Ramos (cell line): ENCODE data around the gene BBC3.

ENCODE experiments used
- in situ Hi-C: fragments of 300-500 bp; cut with MboI; formaldehyde crosslinking; loops from one replicate; pipeline ENCODE4 v1.14.3; 2022; ENCODE audit warnings: low sequenced_read_pairs; ENCODE audit not compliant: unreplicated experiment

Gene BBC3

DNA sequence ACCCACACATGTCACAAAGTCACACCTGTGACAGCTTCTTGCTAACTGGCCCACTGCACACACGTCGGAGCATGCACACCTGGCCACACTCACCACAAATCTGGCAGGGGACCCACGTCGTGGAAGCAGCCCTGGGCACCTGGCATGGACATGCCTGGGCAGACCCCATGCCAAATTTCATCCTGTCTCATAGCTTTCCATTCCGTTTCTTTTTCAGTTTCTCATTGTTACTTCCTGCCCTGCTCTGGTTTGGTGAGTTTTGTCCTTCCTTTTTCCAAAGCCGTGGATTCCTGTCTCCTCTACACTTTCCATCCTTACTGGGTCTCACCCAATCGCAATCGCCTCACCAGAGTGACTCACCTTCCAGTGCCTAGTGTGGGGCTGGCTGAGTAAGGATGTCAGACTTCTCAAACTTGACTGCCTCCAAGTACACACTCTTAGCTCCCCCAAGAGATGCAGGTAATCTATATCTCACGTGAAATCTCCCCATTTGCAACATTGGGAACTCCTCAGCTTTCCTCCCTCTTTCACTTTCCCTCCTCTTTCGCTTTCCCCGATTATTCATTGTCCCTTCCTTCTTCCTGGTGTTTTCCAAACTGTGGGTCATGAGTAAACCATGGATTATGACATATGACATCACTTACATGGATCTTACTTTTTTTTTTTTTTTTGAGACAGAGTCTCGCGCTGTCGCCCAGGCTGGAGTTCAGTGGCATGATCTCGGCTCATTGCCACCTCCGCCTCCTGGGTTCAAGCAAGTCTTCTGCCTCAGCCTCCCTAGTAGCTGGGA, 1.6 kb upstream of the BBC3 start:
- in situ Hi-C loops, result no loop called here

DNA sequence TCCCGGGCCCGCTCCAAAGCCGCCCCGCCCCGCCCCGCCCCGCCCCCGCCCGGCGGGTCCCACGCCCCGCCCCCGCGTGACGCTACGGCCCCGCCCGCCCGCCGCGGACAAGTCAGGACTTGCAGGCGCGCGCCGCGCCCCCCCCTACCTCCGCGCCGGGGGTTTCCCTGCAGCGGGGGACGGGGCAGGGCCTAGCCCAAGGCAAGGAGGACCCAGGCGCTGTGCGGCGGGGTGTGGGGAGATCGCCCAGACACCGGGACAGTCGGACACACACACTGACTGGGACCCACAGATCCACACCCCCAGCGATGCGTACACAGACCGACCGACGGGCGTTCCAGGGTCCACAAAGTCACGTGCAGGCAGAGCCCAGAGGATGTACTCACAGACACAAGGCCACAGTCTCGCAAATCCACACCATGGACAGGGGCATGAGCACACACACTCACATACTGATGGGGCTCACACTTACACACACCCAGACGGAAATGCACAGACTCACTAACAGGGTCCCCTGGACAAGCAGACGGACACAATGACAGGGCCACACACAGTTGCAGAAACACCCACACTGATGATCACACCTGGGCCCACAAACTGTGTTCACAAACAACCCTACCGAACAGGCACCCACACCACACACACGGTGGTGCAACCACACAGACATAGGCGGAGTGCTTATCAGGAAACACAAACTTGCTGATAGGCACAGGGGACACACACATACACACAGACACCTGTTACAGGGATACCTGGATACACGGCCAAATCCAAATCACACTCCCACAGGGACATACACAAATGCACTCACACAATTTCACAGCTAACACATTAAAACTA, 436 bp upstream of the BBC3 start:
- in situ Hi-C loops, result no loop called here

- in situ Hi-C loops, result no loop called here
Observed at GRCh38 chr19:47230054-47230920, 712 bp downstream of the BBC3 start.

DNA sequence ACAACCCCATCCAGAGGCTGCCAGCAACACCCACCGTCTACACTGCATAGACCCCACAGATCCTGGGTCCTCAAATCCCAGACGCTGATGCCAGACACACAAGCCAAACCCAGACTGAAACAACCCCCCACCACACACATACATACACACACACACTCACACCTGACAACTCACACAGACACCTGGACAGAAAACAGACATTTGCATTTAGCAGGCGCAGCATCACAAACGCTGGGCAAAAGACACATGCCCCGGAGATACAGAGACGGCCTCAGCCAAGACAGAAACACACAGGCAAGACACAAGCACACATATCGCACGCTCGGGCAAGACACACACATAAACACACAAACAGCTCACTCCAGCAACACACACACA, 1.3 kb downstream of the BBC3 start:
- in situ Hi-C loops, result no loop called here

- in situ Hi-C loops, result no loop called here
Observed at GRCh38 chr19:47228937-47229675, 1.9 kb downstream of the BBC3 start.

DNA sequence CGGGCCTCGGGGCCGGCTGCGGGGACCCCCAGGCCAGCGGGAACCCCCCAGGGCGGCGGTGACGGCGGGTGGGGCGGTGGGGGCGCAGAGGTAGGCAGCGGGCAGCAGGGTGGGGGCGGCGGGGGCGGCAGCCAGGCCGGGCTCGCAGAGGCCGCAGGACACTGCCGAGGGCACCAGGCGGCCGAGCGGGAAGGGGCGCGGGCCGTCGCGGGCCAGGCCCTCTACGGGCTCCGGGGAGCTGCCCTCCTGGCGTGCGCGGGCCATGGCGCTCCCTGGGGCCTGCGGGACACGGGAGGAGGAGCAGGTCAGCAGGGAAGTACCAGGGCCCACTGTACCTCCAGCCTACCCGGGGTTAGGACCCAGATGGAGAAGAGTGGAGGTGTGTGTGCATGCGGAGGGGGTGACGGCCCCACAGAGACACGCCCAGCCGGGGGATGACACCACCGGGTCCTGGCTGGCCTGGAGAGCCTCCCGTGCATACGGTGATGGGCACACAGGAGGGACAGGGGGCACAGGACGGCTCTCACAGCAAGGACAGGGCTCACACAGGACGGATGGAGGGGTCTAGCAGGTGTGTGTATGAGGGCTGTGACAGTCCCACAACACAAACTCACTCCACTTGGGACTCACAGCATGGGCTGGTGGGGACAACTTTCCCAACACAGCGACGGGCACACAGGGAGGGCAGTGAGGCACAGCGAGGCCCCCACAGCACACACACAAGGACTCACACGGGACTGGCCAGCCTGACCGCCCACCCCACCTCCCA, 2.6 kb downstream of the BBC3 start:
- in situ Hi-C loops, result no loop called here

DNA sequence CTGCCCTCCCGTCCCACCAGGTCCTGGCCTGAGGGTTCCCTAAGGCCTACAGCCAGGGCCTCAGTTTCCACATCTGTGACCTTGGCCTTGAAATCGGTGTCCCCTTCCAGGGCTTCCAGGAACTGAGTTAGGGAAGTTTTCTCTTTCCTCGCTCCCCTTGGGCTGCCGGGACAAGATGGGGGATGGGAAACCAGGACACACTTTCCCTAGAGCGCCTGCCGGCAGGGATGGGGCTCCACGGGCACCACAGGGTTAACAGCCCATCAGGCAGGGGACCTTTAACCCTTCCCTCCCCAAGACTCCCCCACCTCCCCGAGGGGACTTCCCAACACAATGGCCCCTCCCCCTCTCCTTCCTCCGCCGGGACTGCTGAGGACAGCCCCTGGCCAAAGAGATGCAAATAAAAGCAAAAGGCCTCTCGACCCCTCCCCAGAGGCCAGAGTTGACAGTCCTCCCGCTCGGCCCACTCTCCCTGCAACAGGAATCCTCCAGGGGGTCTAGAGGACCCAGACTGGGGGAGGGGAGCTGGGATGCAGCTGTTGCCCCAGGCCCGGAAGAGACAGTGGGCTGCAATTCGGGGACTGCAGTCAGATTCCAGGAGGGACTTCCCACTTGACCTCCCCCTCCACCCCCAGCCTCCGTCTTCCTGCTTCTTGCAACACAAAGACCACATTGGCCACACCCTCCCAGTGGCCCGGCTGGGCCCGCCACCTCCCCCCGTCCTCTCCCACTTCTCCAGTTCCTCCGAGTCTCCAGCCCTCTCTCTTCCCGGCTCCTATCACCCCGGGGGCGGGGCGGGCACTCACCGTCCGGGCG, 3.4 kb downstream of the BBC3 start:
- in situ Hi-C loops, result no loop called here

- in situ Hi-C loops, result no loop called here
Observed at GRCh38 chr19:47226426-47227351, 4.3 kb downstream of the BBC3 start.

DNA sequence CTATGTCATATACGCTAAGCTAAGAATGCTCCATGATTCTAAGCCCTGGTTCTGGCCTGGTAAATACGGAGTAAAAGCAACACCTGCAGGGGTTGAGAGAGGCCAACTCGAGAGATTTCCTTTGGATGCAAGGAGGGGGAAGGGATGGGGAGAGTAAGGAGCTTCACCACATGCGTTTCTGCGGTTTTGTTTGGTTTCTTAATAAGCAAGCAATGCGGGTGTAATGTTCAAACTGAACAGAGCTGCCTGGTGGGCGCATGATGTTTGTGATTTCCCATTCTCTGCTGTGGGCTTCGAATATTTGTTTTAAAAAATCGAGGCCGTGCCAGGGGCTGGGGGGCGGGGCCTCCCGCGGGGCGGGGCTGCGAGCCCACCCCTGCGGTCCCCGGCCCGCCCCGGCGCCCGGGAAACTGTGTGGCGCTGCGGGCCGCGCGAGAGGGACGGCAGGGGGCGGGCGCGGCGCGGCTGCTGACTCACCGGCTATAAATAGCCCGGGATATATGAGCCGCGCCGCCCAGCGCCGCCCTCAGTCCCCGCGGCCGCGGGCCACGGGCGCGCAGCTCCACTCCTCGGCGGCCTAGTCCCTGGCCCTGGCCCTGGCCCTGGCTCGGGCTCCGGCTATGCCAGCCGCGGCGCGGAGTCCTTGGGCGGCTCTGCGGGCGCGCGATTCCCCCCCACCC, 5.1 kb downstream of the BBC3 start:
- in situ Hi-C loops, result no loop called here

- in situ Hi-C loops, result no loop called here
Observed at GRCh38 chr19:47221890-47222289, 9.1 kb downstream of the BBC3 start.

- in situ Hi-C loops, result no loop called here
Observed at GRCh38 chr19:47221080-47221841, 9.7 kb downstream of the BBC3 start.

DNA sequence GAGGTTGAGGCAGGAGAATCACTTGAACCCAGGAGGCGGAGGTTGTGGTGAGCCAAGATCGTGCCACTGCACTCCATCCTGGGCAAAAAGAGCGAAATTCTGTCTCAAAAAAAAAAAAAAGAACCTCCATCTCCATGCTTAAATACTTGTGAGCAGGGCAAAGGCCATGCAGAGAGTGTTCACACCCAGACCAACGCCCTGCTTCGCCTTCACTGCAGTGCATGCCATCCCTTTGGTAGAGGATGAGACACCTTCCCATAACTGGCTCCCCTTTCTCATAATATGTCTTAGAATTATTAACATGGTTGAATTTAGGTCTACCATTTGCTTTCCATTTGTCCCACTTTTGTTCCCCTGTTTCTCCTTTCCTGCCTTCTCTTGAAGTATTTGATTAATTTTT, 15.4 kb downstream of the BBC3 start:
- in situ Hi-C loops, result no loop called here

DNA sequence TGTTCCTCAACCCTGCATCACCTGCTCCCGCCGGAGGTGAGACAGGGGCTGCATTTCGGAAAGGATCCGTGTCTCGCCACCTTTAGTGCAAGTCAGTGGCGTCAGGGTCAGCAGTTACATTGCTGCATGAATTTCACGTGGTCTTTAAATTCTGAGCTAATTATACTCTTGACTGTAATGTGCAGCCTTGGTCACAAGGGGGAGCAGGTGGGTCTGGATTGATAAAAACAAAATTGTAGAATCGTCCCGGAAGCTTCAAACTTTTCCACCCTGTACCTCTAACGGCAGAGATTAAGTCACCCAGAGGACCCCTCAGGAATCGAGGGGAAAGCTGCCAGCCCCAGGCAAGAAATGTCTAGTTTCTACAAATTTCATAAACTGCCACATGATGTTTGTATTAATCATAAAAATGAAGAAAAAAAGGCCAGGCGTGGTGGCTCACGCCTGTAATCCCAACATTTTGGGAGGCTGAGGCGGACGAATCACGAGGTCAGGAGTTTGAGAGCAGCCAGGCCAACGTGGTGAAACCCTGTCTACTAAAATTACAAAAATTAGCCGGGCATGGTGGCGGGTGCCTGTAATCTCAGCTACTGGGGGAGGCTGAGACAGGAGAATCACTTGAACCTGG, 20.2 kb downstream of the BBC3 start:
- in situ Hi-C loops, result loop anchor here (5.0 kb wide), 1 partner anchor 36 kb away; no protein-coding TSS in a partner anchor

GRCh38 chr19:47210180-47210490, 20.9 kb downstream of the BBC3 start:
- in situ Hi-C loops, result loop anchor here (5.0 kb wide), 1 partner anchor 37 kb away; no protein-coding TSS in a partner anchor

DNA sequence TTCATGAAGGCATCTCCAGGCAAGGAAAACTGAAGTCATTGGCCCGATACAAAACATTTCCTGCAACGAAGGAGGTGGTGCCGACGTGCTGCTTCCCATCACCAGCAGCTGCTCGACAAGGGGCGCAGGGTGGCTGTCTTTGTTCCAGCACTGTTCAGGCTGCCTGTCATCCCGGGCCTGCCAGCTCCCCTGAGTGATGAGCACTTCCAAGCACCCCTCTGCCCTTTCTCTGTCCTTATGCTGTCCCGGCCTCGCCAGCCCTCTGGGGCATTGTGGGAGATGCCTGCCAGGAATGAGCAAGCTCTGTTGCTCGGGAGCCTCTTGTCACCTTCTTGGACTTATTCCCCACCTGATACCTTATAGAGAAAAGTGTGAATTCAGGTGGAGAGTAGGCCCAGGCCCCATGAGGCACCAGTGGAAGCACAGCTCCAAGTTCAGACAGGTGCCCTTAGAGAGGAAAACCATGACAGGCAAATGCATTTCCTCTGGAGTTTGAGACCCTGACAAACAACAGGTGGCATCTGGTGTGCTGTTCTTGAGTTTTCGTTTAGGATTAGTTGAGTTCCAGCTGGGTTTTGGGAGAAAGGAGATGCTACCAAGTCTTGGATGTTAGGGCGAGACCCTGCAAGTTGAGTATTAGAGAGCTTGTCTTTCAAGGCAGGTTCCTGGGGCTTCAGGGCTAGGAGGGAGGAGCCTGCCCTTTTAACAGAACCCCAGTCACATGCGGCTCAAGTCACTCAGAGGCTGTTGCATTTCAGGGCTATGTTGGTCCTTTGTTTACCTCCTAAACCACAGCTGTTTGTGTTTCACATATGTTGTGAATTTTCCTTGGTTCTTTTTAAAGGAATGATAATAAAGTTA, 21.4 kb downstream of the BBC3 start:
- in situ Hi-C loops, result loop anchor here (5.0 kb wide), 1 partner anchor 38 kb away; no protein-coding TSS in a partner anchor
